GM18502 (cell line): ENCODE measurements around the gene PCSK9.

Experiments
- ATAC-seq: cut with Tn5 transposase; IDR thresholded peaks from one replicate; pipeline ENCODE4 v1.9.1; 2021; ENCODE audit warnings: mild to moderate bottlenecking; ENCODE audit not compliant: unreplicated experiment, poor library complexity

PCSK9 gene

GRCh38 chr1:55041613-55042012, 2.3 kb downstream of the PCSK9 start:
- no peak for ATAC-seq

- ATAC-seq = no peak
Measured at GRCh38 chr1:55043011-55043410, 3.7 kb downstream of the PCSK9 start.

DNA sequence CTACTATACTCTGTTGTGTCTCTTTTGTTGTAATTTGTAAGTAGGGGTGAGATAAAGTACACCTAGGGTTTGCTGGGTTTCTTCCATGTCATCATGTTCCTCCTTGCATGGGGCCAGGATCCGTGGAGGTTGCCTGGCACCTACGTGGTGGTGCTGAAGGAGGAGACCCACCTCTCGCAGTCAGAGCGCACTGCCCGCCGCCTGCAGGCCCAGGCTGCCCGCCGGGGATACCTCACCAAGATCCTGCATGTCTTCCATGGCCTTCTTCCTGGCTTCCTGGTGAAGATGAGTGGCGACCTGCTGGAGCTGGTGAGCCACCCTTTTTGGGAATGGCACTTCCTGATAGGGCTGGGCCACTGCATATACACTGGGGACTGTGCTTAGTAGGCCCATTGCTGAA, 4.4 kb downstream of the PCSK9 start:
- no peak for ATAC-seq

- ATAC-seq = no peak
Measured at GRCh38 chr1:55044617-55045397, 5.5 kb downstream of the PCSK9 start.

- no peak for ATAC-seq
Measured at GRCh38 chr1:55045430-55045829, 6.1 kb downstream of the PCSK9 start.

GRCh38 chr1:55046871-55047270, 7.5 kb downstream of the PCSK9 start:
- ATAC-seq = no peak

GRCh38 chr1:55047611-55048010, 8.3 kb downstream of the PCSK9 start:
- no peak for ATAC-seq

- no peak for ATAC-seq
Measured at GRCh38 chr1:55048453-55049270, 9.3 kb downstream of the PCSK9 start.

DNA sequence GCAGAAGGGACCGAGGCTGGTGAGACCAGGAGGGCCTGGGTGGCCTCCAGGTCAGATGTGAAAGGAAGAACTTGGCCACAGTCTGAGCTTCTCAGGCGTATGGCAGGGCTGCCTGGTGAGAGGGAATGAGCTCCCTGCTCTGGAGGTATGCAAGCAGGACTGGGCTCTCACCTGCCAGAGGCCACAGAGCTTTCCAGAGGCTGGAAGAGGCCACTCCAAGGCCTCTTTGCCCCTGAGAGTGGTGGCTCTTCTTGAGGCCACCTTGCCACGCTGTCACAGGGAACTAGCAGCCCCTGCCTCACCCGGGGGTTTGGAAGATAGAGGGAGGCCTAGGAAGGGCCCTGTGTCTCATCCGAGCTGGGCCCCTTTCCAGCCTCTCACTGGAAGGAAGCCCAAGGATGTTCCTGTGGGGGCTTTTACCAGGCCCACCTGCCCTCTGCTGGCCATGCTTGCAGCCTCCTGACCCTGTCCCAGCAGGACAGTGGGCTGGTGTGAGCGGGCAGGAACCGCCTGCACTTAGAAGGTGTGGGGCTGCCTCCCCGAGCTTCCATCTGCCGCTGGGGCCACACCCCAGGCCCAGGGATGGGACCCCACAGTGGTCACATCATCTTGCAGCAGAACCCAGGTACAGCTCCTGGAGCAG, 10.0 kb downstream of the PCSK9 start:
- no peak for ATAC-seq

DNA sequence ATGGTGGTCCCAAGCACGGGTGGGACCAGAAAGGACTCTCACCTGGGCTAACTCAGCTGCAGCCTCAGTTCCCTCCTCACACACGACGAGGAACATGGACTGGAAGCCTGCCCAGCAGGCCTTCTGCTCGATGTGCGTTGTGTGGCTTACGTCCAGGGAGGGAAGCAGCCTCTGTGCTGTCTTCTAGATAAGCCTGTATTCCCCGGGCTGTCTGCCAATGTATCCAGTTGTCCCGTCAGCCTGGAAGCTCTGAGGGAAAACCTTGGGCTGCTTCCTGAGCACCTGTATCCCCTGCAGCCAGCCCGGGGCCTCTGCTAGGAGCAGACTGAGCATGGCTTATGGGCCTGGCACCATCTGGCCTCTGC, 10.5 kb downstream of the PCSK9 start:
- no peak for ATAC-seq

DNA sequence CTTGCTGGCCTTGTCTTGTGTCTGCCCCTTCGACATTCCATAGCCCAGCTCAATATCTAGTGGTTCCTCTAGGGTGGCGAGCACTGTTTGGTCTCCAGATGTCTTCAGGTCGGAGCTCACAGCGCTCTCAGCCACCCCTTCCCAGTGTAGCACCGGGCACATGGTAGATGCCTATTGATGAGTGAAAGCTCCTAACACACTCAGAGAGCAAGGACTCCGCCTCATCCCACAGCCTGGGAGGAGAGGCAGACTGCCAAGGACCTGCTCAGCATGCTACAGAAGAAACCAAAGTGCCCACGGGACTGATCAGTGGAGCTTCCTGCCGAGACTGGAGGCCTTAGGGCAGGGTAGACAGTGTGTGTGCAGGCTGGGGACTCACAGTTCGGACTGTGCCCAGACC, 10.9 kb downstream of the PCSK9 start:
- no peak for ATAC-seq

GRCh38 chr1:55051169-55051568, 11.8 kb downstream of the PCSK9 start:
- no peak for ATAC-seq

DNA sequence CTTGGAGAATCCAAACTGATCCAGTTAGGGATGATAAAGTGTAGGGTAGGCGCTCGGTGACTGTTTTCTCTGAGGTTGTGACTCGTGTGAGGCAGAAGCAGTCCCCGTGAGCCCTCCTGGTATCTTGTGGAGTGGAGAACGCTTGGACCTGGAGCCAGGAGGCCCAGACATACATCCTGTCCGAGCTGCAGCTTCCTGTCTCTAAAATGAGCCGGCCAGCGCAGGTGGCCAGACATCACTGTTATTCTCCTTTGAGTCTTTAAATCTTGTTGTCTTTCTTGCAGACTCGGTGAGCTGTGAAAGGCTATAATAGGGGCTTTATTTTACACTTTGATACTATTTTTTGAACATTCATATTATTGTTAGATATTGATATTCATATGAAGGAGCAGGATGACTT, 12.3 kb downstream of the PCSK9 start:
- no peak for ATAC-seq

DNA sequence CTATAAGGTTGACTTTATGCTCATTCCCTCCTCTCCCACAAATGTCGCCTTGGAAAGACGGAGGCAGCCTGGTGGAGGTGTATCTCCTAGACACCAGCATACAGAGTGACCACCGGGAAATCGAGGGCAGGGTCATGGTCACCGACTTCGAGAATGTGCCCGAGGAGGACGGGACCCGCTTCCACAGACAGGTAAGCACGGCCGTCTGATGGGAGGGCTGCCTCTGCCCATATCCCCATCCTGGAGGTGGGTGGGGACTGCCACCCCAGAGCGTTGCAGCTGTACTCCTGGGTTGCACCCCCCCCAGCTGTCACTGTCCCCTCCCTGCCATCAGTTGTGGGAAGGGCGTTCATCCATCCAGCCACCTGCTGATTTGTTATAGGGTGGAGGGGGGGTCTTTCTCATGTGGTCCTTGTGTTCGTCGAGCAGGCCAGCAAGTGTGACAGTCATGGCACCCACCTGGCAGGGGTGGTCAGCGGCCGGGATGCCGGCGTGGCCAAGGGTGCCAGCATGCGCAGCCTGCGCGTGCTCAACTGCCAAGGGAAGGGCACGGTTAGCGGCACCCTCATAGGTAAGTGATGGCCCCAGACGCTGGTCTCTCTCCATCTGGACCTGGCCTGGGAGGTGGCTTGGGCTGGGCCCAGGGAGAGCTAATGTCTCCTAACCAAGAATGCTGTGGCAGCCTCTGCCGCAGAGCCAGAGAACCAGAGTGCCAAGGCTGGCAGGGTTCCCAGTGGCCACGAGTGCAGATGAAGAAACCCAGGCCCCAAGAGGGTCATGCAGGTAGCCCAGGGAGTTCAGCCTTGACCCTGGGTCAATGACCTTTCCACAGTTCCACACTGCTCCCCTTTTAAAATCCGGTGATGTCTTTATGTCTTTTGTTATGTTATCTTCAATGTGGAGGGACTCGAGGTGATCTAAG, 13.1 kb downstream of the PCSK9 start:
- ATAC-seq = no peak

DNA sequence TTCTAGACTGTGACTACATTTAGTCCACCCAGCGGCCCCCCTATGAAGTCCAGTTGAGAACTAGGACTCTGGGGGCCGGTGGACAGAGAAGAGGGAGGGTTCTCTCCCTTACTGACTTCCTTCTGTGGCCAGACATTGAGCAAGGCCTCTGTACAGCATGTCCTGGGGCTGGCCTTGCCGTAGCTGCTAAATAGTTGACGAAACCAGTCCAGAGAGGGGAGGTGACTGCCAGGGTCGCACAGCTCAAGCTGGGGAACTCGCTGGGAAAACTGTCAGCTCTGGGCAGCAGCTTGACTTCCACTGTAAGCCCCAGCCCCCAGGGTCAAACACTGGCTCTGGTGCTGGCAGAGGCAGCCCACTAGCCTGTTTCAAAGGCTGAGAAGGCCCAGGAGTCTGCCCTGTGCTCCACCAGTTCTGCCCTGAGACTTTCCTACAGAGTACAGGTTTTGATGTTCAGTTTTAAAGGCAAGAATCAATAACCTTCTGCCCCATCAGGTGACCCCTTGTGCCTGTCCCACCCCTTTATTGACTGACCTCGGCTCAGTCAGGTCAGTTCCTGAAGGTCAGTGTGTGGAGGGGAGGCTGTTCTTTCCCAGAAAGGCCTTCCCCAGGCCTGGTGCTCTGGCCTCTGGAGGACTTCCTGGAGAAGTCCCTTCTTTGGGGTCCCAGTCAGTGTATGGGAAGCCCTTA, 14.1 kb downstream of the PCSK9 start:
- no peak for ATAC-seq

- ATAC-seq = no peak
Measured at GRCh38 chr1:55054396-55054795, 15.0 kb downstream of the PCSK9 start.

DNA sequence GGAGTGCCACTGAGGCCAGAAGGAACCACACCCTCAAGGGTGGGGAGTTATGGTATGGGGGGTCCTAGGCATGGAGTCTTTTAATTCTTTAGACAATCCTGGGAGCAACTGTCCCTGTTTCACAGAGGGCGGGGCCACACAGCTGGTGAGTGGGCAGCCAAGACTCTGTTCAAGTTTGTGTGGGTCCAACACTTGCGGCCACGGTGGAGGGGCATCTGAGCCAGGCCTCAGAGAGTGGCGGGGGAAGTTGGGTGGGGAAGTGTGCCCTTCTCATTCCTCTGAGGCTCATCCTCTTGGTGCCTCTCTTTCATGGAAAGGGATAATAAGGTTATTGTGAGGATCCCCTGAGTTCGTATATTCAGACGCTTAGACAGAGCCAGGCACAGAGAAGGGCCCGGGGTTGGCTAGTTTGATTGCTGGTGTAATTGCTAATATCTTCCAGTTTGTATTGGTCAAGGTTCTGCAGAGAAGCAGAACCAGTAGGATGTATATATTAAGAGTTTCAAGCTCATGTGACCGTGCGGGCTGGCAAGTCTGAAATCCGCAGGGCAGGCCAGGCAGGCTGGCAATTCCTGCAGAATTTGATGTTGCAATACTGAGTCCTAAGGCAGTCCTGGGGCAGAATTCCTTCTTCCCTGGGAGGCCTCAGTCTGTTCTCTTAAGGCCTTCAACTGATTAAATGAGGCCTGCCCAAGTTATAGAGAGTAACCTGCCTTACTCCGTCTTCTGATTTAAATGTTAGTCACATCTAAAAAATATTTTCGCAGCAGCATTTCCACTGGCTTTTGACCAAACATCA, 15.9 kb downstream of the PCSK9 start:
- ATAC-seq = no peak

DNA sequence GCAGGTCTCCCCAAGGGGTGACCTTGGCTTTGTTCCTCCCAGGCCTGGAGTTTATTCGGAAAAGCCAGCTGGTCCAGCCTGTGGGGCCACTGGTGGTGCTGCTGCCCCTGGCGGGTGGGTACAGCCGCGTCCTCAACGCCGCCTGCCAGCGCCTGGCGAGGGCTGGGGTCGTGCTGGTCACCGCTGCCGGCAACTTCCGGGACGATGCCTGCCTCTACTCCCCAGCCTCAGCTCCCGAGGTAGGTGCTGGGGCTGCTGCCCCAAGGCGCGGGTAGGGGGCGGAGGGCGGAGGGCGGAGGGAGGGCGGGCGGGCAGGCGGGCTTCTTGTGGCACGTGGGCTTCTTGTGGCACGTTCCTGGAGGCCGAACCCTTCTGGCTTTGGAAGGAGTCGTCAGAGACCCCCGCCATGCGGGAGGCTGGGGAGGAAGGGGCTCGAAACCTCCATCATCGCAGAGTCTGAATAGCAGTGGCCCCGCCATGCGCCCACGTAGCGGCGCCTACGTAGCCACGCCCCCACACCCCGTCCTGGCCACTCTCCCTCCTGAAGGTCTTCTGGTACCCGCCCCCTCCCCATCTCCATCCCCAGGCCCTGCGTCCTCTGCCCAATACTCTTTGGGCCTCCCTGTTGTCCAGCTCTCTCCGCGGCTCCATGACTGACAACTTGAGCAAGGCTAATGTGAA, 16.7 kb downstream of the PCSK9 start:
- no peak for ATAC-seq
